ENCODE results near the gene FKBP3. TPM values are rescaled to one million over a fixed set of nuclear protein-coding genes. Genes with fewer than 3 reads are reported as not detected.

FKBP3 gene
- total RNA-seq, 4 donors from 2014 or later = 28.5 to 68.1 (median 31.3) TPM

GRCh38 chr14:45103806-45104205 is 30.5 kb downstream of the FKBP3 start:
- no peaks in the 10 kb centered on the region for H3K9me3 ChIP-seq
- peaks cover 7 to 93% (median 60%) of the 10 kb centered on the region in 4 donors for H3K36me3 ChIP-seq
- TF ChIP-seq POLR2AphosphoS5 (IDR thresholded peaks at IDR 0.05) = no peak
- TF ChIP-seq POLR2A (IDR thresholded peaks at IDR 0.05; ENCODE audit: low read depth) = no peak
- TF ChIP-seq, protein P1, sequence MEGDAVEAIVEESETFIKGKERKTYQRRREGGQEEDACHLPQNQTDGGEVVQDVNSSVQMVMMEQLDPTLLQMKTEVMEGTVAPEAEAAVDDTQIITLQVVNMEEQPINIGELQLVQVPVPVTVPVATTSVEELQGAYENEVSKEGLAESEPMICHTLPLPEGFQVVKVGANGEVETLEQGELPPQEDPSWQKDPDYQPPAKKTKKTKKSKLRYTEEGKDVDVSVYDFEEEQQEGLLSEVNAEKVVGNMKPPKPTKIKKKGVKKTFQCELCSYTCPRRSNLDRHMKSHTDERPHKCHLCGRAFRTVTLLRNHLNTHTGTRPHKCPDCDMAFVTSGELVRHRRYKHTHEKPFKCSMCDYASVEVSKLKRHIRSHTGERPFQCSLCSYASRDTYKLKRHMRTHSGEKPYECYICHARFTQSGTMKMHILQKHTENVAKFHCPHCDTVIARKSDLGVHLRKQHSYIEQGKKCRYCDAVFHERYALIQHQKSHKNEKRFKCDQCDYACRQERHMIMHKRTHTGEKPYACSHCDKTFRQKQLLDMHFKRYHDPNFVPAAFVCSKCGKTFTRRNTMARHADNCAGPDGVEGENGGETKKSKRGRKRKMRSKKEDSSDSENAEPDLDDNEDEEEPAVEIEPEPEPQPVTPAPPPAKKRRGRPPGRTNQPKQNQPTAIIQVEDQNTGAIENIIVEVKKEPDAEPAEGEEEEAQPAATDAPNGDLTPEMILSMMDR (IDR thresholded peaks at IDR 0.05) = no peak
- TF ChIP-seq EP300 (IDR thresholded peaks at IDR 0.05) = no peak
- intact Hi-C loops (cut with DNase I) = no loop called here
- H3K27ac ChIP-seq (replicated peaks in 1 of 4) = no peak overlapping the region
- no peaks in the 10 kb centered on the region for H3K4me1 ChIP-seq
- H3K27me3 ChIP-seq = no peaks in the 10 kb centered on the region
- no peak overlapping the region for H3K4me3 ChIP-seq
- no peak for DNase-seq (ENCODE audit: extremely low spot score)

DNA sequence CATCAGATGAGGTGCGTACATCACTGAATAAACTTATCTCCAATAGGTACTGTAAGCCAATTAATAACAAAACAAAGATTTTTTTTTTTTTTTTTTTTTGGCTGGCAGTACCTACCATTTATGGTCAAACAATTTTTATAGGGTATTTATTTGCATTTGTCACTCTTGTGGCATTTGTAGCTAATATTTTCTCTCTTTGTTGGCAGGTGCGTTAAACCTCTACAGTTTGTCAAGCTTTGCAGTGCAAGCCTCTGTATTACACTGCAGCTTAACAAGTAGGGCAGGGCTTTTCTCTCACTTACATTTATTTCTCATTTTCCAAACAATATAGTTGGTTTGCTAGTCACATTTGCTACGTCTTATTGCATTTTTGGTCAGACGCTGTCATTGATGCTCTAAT is 38.1 kb downstream of the FKBP3 start:
- Histone ChIP-seq H3K36me3 (peaks cover 18 to 62% (median 49%) of the 10 kb centered on the region in 4 donors), H3K27me3 (no peaks in the 10 kb centered on the region), H3K4me1 (peaks cover 0 to 9% (median 4%) of the 10 kb centered on the region in 4 donors), H3K4me3 (no peak overlapping the region), H3K27ac (replicated peaks in 1 of 4) (no peak overlapping the region), H3K9me3 (no peaks in the 10 kb centered on the region)
- intact Hi-C loops (cut with DNase I) = no loop called here
- TF ChIP-seq POLR2A (IDR thresholded peaks at IDR 0.05; ENCODE audit: low read depth) (no peak), POLR2AphosphoS5 (IDR thresholded peaks at IDR 0.05) (no peak)
- TF ChIP-seq, protein P1 (IDR thresholded peaks at IDR 0.05) = no peak
- no peak for DNase-seq (ENCODE audit: extremely low spot score)
- WGBS = over 99% methylated on average over 4 of the region's 4 CpGs

DNA sequence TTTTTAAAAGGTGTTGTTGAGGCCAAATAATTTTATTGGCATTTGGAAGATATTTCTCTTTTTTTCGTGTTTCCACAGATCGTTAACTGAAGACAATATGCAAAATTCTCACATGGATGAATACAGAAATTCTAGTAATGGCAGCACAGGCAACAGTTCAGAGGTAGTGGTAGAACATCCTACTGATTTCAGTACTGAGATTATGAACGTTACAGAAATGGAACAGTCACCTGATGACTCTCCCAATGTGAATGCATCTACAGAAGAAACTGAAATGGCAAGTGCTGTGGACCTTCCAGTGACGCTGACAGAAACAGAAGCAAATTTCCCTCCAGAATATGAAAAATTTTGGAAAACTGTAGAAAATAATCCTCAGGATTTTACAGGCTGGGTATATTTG is 39.1 kb downstream of the FKBP3 start:
- Histone ChIP-seq H3K27ac (replicated peaks in 1 of 4) (no peak overlapping the region), H3K27me3 (no peaks in the 10 kb centered on the region), H3K9me3 (no peaks in the 10 kb centered on the region), H3K36me3 (peaks cover 18 to 52% (median 42%) of the 10 kb centered on the region in 4 donors), H3K4me3 (no peak overlapping the region), H3K4me1 (peaks cover 0 to 19% (median 9%) of the 10 kb centered on the region in 4 donors)
- TF ChIP-seq, protein P1 (IDR thresholded peaks at IDR 0.05) = no peak
- TF ChIP-seq POLR2AphosphoS5 (IDR thresholded peaks at IDR 0.05) (no peak), EP300 (IDR thresholded peaks at IDR 0.05) (no peak), POLR2A (IDR thresholded peaks at IDR 0.05; ENCODE audit: low read depth) (no peak)
- intact Hi-C loops (cut with DNase I) = no loop called here
- DNase-seq (ENCODE audit: extremely low spot score) = no peak
- 90% methylated on average over 4 of the region's 4 CpGs for WGBS

DNA sequence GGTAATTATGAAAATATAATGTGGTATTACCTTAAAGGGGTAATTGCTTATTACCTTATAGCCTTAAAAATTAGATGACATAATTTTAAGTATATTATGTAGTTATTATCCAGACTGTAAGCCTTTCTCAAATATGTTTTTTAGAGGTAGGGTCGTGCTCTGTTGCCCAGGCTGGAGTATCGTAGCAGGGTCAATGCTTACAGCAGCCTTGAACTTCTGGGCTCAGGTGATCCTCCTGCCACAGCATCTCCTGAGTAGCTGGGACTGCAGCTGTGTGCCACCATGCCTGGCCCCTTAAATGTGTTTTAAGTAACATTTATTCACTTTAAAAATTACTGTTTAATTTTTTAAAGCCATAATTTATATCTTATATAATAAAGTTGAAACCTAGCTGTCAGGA is 40.0 kb downstream of the FKBP3 start:
- Histone ChIP-seq H3K9me3 (no peaks in the 10 kb centered on the region), H3K27me3 (no peaks in the 10 kb centered on the region), H3K36me3 (peaks cover 18 to 44% (median 34%) of the 10 kb centered on the region in 4 donors), H3K4me3 (no peak overlapping the region), H3K27ac (replicated peaks in 1 of 4) (no peak overlapping the region), H3K4me1 (peaks cover 0 to 28% (median 13%) of the 10 kb centered on the region in 4 donors)
- WGBS = 91% methylated on average over 2 of the region's 2 CpGs
- intact Hi-C loops (cut with DNase I) = no loop called here
- DNase-seq (ENCODE audit: extremely low spot score) = no peak
- TF ChIP-seq POLR2AphosphoS5 (IDR thresholded peaks at IDR 0.05) = no peak
- no peak for TF ChIP-seq EP300 (IDR thresholded peaks at IDR 0.05)
- TF ChIP-seq, protein P1 (IDR thresholded peaks at IDR 0.05) = no peak
- TF ChIP-seq POLR2A (IDR thresholded peaks at IDR 0.05; ENCODE audit: low read depth) = no peak

GRCh38 chr14:45091710-45092109 is 42.6 kb downstream of the FKBP3 start:
- TF ChIP-seq EP300 (IDR thresholded peaks at IDR 0.05) = no peak
- TF ChIP-seq, protein P1 (IDR thresholded peaks at IDR 0.05) = no peak
- TF ChIP-seq POLR2AphosphoS5 (IDR thresholded peaks at IDR 0.05) = no peak
- TF ChIP-seq POLR2A (IDR thresholded peaks at IDR 0.05; ENCODE audit: low read depth) = no peak
- no peak overlapping the region for H3K4me3 ChIP-seq
- H3K36me3 ChIP-seq = peaks cover 7 to 20% (median 13%) of the 10 kb centered on the region in 4 donors
- peaks cover 6 to 48% (median 38%) of the 10 kb centered on the region in 4 donors for H3K4me1 ChIP-seq
- DNase-seq (ENCODE audit: extremely low spot score) = no peak
- no peaks in the 10 kb centered on the region for H3K27me3 ChIP-seq
- no peak overlapping the region for H3K27ac ChIP-seq (replicated peaks in 1 of 4)
- 72% methylated on average over 2 of the region's 2 CpGs for WGBS
- no peaks in the 10 kb centered on the region for H3K9me3 ChIP-seq
- intact Hi-C loops (cut with DNase I) = no loop called here
